ENCODE data around the gene B3GAT3.

DNA sequence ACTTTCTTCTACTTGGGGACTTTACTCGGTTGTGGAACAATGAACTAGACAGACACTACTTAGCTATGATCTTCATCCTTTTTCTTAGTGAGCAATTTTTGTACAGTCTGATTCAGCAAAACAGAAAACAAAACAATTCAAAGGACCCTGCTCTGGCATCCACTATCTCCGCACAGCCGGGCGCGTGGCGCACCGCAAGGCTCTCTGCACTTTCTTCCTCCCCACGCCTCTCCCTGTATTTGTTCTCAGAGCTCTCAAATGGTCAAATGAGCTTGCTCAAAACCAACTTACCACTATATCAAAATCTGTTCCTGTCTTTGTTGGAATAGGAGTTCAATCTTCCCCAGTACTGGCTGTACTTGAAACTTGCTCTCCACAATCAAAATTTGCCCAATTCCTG is 55.5 kb downstream of the B3GAT3 start:
- TF ChIP-seq, protein P1, sequence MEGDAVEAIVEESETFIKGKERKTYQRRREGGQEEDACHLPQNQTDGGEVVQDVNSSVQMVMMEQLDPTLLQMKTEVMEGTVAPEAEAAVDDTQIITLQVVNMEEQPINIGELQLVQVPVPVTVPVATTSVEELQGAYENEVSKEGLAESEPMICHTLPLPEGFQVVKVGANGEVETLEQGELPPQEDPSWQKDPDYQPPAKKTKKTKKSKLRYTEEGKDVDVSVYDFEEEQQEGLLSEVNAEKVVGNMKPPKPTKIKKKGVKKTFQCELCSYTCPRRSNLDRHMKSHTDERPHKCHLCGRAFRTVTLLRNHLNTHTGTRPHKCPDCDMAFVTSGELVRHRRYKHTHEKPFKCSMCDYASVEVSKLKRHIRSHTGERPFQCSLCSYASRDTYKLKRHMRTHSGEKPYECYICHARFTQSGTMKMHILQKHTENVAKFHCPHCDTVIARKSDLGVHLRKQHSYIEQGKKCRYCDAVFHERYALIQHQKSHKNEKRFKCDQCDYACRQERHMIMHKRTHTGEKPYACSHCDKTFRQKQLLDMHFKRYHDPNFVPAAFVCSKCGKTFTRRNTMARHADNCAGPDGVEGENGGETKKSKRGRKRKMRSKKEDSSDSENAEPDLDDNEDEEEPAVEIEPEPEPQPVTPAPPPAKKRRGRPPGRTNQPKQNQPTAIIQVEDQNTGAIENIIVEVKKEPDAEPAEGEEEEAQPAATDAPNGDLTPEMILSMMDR (IDR thresholded peaks at IDR 0.05): no peak
- TF ChIP-seq POLR2A (IDR thresholded peaks at IDR 0.05): no peak

Data from prostate gland (tissue), 2 donors.